AG10803 (cell line): ENCODE results near the gene NALCN.

Experiments used
- DNase-seq: peaks from one replicate; pipeline ENCODE4 v3.0.0; 2010; ENCODE audit warnings: low read depth
- H3K4me3 ChIP-seq: 2 replicates; pipeline ENCODE4 v1.5.1; 2011; ENCODE audit warnings: mild to moderate bottlenecking, low read length, control low read depth
- CTCF ChIP-seq: conservative IDR thresholded peaks from 2 replicates; pipeline ENCODE4 v1.5.1; 2011; ENCODE audit warnings: mild to moderate bottlenecking, low read length, control low read depth, inconsistent platforms

The NALCN gene

GRCh38 chr13:101417043-101417406, 717 bp upstream of the NALCN start:
- H3K4me3 ChIP-seq = peak overlapping the region; percentile 69
- no peak for TF ChIP-seq CTCF
- DNase-seq = no peak

GRCh38 chr13:101415358-101416174, 742 bp downstream of the NALCN start:
- TF ChIP-seq CTCF = no peak
- no peak for DNase-seq
- peak overlapping the region; percentile 69 for H3K4me3 ChIP-seq

GRCh38 chr13:101412076-101412475, 4.2 kb downstream of the NALCN start:
- H3K4me3 ChIP-seq = no peak overlapping the region
- no peak for DNase-seq
- no peak for TF ChIP-seq CTCF

DNA sequence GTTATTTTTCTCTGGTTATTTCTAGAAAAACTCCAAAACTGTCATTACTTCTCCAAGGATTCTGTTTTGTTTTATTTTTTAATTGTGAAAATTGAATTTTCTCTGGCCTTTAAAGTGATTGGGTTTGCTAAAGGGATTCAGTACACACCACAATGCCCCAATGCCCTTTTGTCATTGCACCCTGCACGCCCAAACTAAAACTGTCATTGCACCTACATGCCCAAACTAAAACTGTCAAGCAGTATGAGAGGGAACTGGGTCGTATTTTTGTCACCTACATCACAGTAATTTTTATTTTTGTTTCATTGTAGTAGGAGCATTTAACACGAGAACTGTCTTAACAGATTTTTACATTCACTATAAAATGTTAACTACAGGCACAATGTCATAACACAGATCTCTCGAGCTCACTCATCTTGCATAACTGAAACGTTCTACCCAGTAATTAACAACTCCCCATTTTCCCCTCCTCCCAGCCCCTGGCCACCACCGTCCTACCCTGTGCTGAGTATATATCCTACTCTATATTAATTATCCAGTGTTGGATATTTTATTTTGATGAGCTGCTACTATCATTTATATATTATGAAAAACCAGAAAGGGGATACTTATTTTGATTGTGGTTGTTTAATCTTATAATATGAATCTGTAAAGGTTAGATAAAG, 7.2 kb downstream of the NALCN start:
- no peak for DNase-seq
- no peak for TF ChIP-seq CTCF
- H3K4me3 ChIP-seq = no peak overlapping the region

DNA sequence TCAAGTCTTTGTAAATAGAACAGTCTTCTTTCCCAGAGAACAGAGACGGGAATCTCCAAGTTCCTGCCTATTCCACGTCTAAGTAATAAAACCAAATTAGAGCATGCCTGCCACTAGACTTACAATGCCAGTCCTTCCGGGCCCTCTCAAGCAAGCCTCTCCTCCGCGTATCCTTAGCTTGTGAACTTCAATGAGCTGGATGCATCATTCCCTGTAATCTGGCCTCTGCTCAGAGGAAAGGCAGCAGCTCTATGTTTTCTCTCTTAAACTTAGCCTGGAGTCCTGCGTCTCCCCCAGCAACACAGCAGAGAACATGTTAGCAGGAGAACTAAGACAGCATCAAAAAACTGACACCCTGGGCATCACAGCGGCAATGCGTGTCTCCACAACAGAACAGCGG, 8.2 kb downstream of the NALCN start:
- DNase-seq = no peak
- no peak for TF ChIP-seq CTCF
- no peak overlapping the region for H3K4me3 ChIP-seq

GRCh38 chr13:101406791-101407190, 9.5 kb downstream of the NALCN start:
- no peak overlapping the region for H3K4me3 ChIP-seq
- no peak for TF ChIP-seq CTCF
- DNase-seq = peak; percentile 27

GRCh38 chr13:101401196-101401595, 15.1 kb downstream of the NALCN start:
- no peak for TF ChIP-seq CTCF
- H3K4me3 ChIP-seq = no peak overlapping the region
- DNase-seq = no peak
